Right lobe of liver (tissue), 6 donors: ENCODE results near the gene NAPA. TPM values are rescaled to one million over a fixed set of nuclear protein-coding genes. Genes with fewer than 3 reads are reported as not detected.

Experiments used
- ATAC-seq, 4 donors: fragments of 200-7000 bp; cut with Tn5 transposase; one replicate each; pipeline ENCODE4 v1.9.1; 2020; ENCODE audit warnings: mild to moderate bottlenecking in 4 of 4, moderate library complexity in 4 of 4
- DNase-seq, 3 donors: peaks; one replicate each; pipeline ENCODE4 v3.0.0-alpha.2; 2020
- H3K27ac ChIP-seq, 3 donors: fragments of 200-600 bp; one replicate each; pipeline ENCODE4 v1.8.0; 2022
- H3K27me3 ChIP-seq, 2 donors: fragments of 200-600 bp; one replicate each; pipeline ENCODE4 v1.8.0; 2022
- H3K36me3 ChIP-seq, 4 donors: fragments of 200-600 bp; sonication (generic) in 1 of 4; one replicate each; pipeline versions ENCODE4 v1.5.1 to v1.8.0; 2017 to 2022; ENCODE audit warnings: control low read depth in 1 of 4
- H3K4me1 ChIP-seq, 4 donors: fragments of 200-600 bp; sonication (generic) in 1 of 4; one replicate each; pipeline versions ENCODE4 v1.5.1 to v1.8.0; 2017 to 2022; ENCODE audit warnings: control low read depth in 1 of 4
- H3K4me3 ChIP-seq, 3 donors: fragments of 200-600 bp; one replicate each; pipeline ENCODE4 v1.8.0; 2022
- H3K9me3 ChIP-seq, 4 donors: fragments of 200-600 bp; sonication (generic) in 1 of 4; one replicate each; pipeline versions ENCODE4 v1.5.1 to v1.8.0; 2017 to 2022; ENCODE audit warnings: control low read depth in 1 of 4
- POLR2A ChIP-seq: fragments of 450-650 bp; IDR thresholded peaks from one replicate; pipeline ENCODE4 v1.6.1; 2017; ENCODE audit warnings: antibody characterized with exemption, mild to moderate bottlenecking
- WGBS: methylation state at CpG from one replicate; pipeline ENCODE4 v1.1.6; 2018; ENCODE audit warnings: low coverage, low lambda C conversion rate; ENCODE audit not compliant: insufficient coverage; ENCODE audit errors: missing lambda C conversion rate; 5-methylcytosine and 5-hydroxymethylcytosine counted together
- intact Hi-C, 2 donors: fragments of 100-400 bp; cut with DNase I; formaldehyde crosslinking; loops; one replicate each; pipeline versions ENCODE4 v1.11.2 to v1.14.1; 2022
- total RNA-seq, 6 experiments: library from RNA; depleted of rRNA in 2 of 6; stranded (reverse); fragments of >200 nt in 2 of 6; fragmentation: NEBNext Ultra II Directional in 3 of 6; extraction: Animal tissue kit (Norgen Biotek cat#: 25700) in 3 of 6; gene quantifications; one replicate each; pipeline versions ENCODE4 v1.1.0 to v1.2.4, GENCODE V29; 2016 to 2023
- TF ChIP-seq, protein P1 (sequence below), 4 donors: fragments of 200-600 bp in 3 of 4; fragments of 450-650 bp in 1 of 4; IDR thresholded peaks; one replicate each; pipeline versions ENCODE4 v1.5.1 to v1.8.0; 2016 to 2022; ENCODE audit warnings: antibody characterized with exemption in 4 of 4, mild to moderate bottlenecking in 2 of 4
- donor health status: DM: no; HTN: yes; CAD: no.
- donor health status: DM: no; HTN: no; CAD: no.
- donor health status: DM: no; HTN: no; CAD: no.
- donor health status: DM: no; HTN: yes; CAD: no.
- donor health status: DM: no; HTN: yes; CAD: no.

The NAPA gene
- total RNA-seq, 6 experiments from 2014 or later, result 83.0 to 179 (median 96.0) TPM

- no peak overlapping the region for H3K4me3 ChIP-seq
- H3K9me3 ChIP-seq, result no peaks in the 10 kb centered on the region
- 49% methylated on average over 11 of the region's 17 CpGs for WGBS
- intact Hi-C loops, result no loop called here
- no peaks in the 10 kb centered on the region for H3K27me3 ChIP-seq
- no peaks in the 10 kb centered on the region for H3K4me1 ChIP-seq
- peaks cover 3 to 69% (median 16%) of the 10 kb centered on the region in 4 donors for H3K36me3 ChIP-seq
- ATAC-seq, result peak in 1 of 4 donors; percentile 20
- TF ChIP-seq POLR2A, result no peak
- TF ChIP-seq, protein P1, sequence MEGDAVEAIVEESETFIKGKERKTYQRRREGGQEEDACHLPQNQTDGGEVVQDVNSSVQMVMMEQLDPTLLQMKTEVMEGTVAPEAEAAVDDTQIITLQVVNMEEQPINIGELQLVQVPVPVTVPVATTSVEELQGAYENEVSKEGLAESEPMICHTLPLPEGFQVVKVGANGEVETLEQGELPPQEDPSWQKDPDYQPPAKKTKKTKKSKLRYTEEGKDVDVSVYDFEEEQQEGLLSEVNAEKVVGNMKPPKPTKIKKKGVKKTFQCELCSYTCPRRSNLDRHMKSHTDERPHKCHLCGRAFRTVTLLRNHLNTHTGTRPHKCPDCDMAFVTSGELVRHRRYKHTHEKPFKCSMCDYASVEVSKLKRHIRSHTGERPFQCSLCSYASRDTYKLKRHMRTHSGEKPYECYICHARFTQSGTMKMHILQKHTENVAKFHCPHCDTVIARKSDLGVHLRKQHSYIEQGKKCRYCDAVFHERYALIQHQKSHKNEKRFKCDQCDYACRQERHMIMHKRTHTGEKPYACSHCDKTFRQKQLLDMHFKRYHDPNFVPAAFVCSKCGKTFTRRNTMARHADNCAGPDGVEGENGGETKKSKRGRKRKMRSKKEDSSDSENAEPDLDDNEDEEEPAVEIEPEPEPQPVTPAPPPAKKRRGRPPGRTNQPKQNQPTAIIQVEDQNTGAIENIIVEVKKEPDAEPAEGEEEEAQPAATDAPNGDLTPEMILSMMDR (IDR thresholded peaks at IDR 0.05), result no peak
- DNase-seq, result no peak
- no peak overlapping the region for H3K27ac ChIP-seq
Observed at GRCh38 chr19:47495478-47496372, 19.1 kb downstream of the NAPA start.

GRCh38 chr19:47494729-47495128 lies 20.1 kb downstream of the NAPA start:
- ATAC-seq (no peak), DNase-seq (no peak)
- WGBS, result 40% methylated on average over 8 of the region's 9 CpGs
- Histone ChIP-seq H3K4me3 (no peak overlapping the region), H3K36me3 (peaks cover 0 to 59% (median 11%) of the 10 kb centered on the region in 4 donors), H3K4me1 (no peaks in the 10 kb centered on the region), H3K27ac (no peak overlapping the region), H3K27me3 (no peaks in the 10 kb centered on the region), H3K9me3 (no peaks in the 10 kb centered on the region)
- intact Hi-C loops, result no loop called here
- no peak for TF ChIP-seq POLR2A
- TF ChIP-seq, protein P1 (IDR thresholded peaks at IDR 0.05), result no peak

DNA sequence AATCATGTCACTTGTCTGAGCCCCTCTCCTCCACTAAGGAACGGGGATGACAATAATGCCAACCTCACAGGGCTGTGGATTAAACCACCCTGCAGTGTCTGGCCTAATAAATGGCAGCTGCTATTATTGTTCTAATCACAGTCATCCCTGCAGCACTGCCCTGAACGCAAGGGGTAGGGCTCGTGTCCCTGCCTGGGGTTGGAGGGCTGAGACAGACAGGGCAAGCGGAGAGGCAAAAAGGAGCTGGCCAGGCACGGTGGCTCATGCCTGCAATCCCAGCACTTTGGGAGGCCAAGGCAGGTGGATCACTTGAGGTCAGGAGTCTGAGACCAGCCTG lies 20.7 kb downstream of the NAPA start:
- Histone ChIP-seq H3K4me1 (no peaks in the 10 kb centered on the region), H3K27ac (no peak overlapping the region), H3K36me3 (peaks cover 0 to 59% (median 12%) of the 10 kb centered on the region in 4 donors), H3K4me3 (no peak overlapping the region), H3K9me3 (no peaks in the 10 kb centered on the region), H3K27me3 (no peaks in the 10 kb centered on the region)
- ATAC-seq (no peak), DNase-seq (no peak)
- TF ChIP-seq, protein P1 (IDR thresholded peaks at IDR 0.05), result no peak
- no peak for TF ChIP-seq POLR2A
- intact Hi-C loops, result no loop called here
- 93% methylated on average over 3 of the region's 5 CpGs for WGBS

- DNase-seq (no peak), ATAC-seq (no peak)
- Histone ChIP-seq H3K27me3 (no peaks in the 10 kb centered on the region), H3K4me1 (no peaks in the 10 kb centered on the region), H3K36me3 (peaks cover 0 to 56% (median 10%) of the 10 kb centered on the region in 4 donors), H3K9me3 (no peaks in the 10 kb centered on the region), H3K27ac (no peak overlapping the region), H3K4me3 (no peak overlapping the region)
- WGBS, result 63% methylated on average over 7 of the region's 18 CpGs
- intact Hi-C loops, result no loop called here
- TF ChIP-seq, protein P1 (IDR thresholded peaks at IDR 0.05), result no peak
- TF ChIP-seq POLR2A, result no peak
Observed at GRCh38 chr19:47493378-47494210, 21.3 kb downstream of the NAPA start.
